ENCODE results near the gene GPC3.

Gene GPC3

GRCh38 chrX:133566876-133567275, 418.5 kb downstream of the GPC3 start:
- TF ChIP-seq ZFX (IDR thresholded peaks at IDR 0.05), result no peak
- no peak for TF ChIP-seq CTCF (conservative IDR thresholded peaks at IDR 0.05)
- no peak overlapping the region for H3K27ac ChIP-seq

- no peak overlapping the region for H3K27ac ChIP-seq
- TF ChIP-seq CTCF (conservative IDR thresholded peaks at IDR 0.05), result no peak
- TF ChIP-seq ZFX (IDR thresholded peaks at IDR 0.05), result no peak
These were observed 421.7 kb downstream of the GPC3 start for GRCh38 chrX:133563705-133564104.

GRCh38 chrX:133561251-133561650, 424.1 kb downstream of the GPC3 start:
- no peak for TF ChIP-seq ZFX (IDR thresholded peaks at IDR 0.05)
- no peak for TF ChIP-seq CTCF (conservative IDR thresholded peaks at IDR 0.05)
- no peak overlapping the region for H3K27ac ChIP-seq

GRCh38 chrX:133559909-133560308, 425.5 kb downstream of the GPC3 start:
- TF ChIP-seq CTCF (conservative IDR thresholded peaks at IDR 0.05) (no peak), ZFX (IDR thresholded peaks at IDR 0.05) (no peak)

GRCh38 chrX:133555782-133556458, 429.5 kb downstream of the GPC3 start:
- TF ChIP-seq ZFX (IDR thresholded peaks at IDR 0.05), result no peak
- TF ChIP-seq CTCF (conservative IDR thresholded peaks at IDR 0.05), result no peak
- H3K27ac ChIP-seq, result no peak overlapping the region

More at GRCh38 chrX:133559909-133560308, 425.5 kb downstream of the GPC3 start:
- no peak overlapping the region for H3K27ac ChIP-seq

- H3K27ac ChIP-seq, result no peak overlapping the region
- no peak for TF ChIP-seq CTCF (conservative IDR thresholded peaks at IDR 0.05)
- TF ChIP-seq ZFX (IDR thresholded peaks at IDR 0.05), result no peak
These were observed 434.5 kb downstream of the GPC3 start for GRCh38 chrX:133550665-133551485.

GRCh38 chrX:133549295-133549933, 436.0 kb downstream of the GPC3 start:
- TF ChIP-seq ZFX (IDR thresholded peaks at IDR 0.05), result no peak
- no peak for TF ChIP-seq CTCF (conservative IDR thresholded peaks at IDR 0.05)
- H3K27ac ChIP-seq, result no peak overlapping the region

Measured in C4-2B (cell line).